ENCODE measurements around the gene SMARCAD1.

GRCh38 chr4:94237271-94237670 is 29.6 kb downstream of the SMARCAD1 start:
- TF ChIP-seq CTCF (IDR thresholded peaks at IDR 0.05; ENCODE audit: low read depth, low read length): no peak
- TF ChIP-seq POLR2A (IDR thresholded peaks at IDR 0.05; ENCODE audit: extremely low read depth, insufficient read length): no peak

Measured in NB4 (cell line).